KOPT-K1 (cell line): ENCODE measurements around the gene SLC9B2.

Experiments
- H3K27ac ChIP-seq: fragments of 200-600 bp; sonication (generic); 2 replicates; pipeline ENCODE4 v1.5.1; 2016; ENCODE audit warnings: antibody characterized with exemption, mild to moderate bottlenecking, low read depth, low read length; ENCODE audit not compliant: poor library complexity, severe bottlenecking
- H3K36me3 ChIP-seq: fragments of 200-600 bp; sonication (generic); 2 replicates; pipeline ENCODE4 v1.5.1; 2017; ENCODE audit warnings: antibody characterized with exemption, mild to moderate bottlenecking, low read length, moderate library complexity; ENCODE audit not compliant: insufficient read depth
- H3K9me3 ChIP-seq: fragments of 200-600 bp; sonication (generic); 2 replicates; pipeline ENCODE4 v1.5.1; 2017; ENCODE audit warnings: antibody characterized with exemption, low read length, mild to moderate bottlenecking; ENCODE audit not compliant: insufficient read depth, poor library complexity, severe bottlenecking

Gene SLC9B2

DNA sequence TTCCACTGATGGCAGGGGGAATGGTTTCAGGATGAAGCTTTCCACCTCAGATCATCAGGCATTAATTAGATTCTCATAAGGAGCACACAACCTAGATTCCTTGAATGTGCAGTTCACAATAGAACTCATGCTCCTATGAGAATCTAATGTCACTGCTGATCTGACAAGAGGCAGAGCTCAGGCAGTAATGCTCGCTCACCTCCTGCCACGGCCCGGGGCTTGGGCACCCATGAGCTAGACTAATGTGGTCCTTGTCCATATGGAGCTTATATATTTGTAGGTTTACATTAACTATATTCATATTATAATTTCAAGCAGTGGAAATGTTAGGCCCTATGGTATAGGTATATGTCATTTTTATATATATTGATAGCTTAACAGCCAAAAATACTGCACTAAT is 24.4 kb downstream of the SLC9B2 start:
- Histone ChIP-seq H3K27ac (no peak overlapping the region), H3K36me3 (peaks cover 27% of the 10 kb centered on the region), H3K9me3 (no peaks in the 10 kb centered on the region)

DNA sequence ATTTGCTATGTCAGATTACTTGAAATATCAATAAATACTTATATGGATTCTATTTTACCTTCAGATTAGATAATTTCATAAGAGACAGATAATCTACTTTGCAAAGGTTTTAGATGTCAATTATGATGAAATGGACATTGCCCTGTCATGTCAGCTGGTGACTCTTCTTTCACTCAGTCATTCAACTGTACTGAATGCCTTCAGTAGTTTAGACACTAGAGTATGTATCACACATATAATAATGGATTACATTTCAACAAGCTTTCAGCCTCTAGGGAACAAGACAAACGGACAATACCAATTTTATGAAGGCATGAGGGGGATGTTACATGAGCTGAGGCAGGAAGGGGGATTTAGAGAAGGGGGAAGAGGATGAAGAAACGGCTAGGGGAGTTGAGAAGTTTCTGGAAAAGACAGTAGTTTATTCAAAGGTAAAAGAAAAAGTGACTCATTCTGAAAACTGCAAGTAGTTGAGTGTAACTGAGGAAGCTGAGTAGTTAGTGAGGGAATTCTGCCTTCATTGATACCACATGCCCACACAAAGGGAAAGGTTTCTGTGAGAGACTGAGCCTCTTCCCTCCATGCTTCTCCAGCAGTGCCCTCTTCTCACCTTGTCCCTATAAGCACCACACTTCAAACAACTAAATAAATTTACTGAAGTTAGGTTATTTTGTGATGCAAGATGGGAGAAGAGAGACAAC is 25.7 kb downstream of the SLC9B2 start:
- H3K9me3 ChIP-seq, result no peaks in the 10 kb centered on the region
- peaks cover 39% of the 10 kb centered on the region for H3K36me3 ChIP-seq
- no peak overlapping the region for H3K27ac ChIP-seq

GRCh38 chr4:103046416-103047290 is 29.9 kb downstream of the SLC9B2 start:
- Histone ChIP-seq H3K27ac (no peak overlapping the region), H3K36me3 (peaks cover 71% of the 10 kb centered on the region), H3K9me3 (no peaks in the 10 kb centered on the region)

DNA sequence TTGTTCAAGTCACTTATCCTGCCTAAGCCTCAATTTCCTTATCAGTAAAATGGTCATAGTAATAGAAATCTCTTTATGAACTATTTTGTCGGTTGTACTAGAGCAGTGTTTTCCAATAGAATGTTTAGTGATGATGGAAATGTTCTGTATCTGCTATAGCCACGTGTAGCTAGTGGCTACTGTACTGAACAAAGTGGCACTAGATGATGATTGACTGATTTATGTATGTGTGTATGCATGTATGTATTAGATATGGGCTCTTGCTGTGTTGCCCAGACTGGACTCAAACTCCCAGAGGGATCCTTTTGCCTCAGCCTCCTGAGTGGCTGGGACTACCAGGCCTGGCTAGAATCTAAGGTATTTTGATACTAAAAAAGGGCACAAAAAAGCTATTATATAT is 32.4 kb downstream of the SLC9B2 start:
- Histone ChIP-seq H3K9me3 (no peaks in the 10 kb centered on the region), H3K36me3 (peaks cover 65% of the 10 kb centered on the region), H3K27ac (no peak overlapping the region)

GRCh38 chr4:103036169-103036568 is 40.4 kb downstream of the SLC9B2 start:
- Histone ChIP-seq H3K36me3 (peaks cover 17% of the 10 kb centered on the region), H3K27ac (no peak overlapping the region), H3K9me3 (no peaks in the 10 kb centered on the region)

DNA sequence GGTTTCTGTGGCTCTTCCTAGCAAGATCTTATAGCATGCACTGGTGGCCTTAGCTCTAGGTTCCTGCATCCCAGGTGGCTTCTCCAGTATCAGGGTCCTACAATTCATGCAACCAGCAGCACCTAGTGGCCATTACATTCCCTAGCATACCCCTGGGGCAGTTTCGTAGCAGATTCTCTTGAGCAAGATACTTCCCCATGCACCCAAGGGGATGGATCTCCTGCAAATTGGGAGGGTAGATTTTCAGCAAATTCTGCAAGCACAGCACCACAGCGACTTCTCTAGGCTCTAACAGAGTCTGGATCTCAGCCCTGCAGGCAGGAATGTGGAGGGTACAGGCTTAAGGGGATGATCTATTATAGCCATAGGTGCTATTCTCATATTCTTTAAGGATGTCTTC is 44.0 kb downstream of the SLC9B2 start:
- H3K36me3 ChIP-seq, result peaks cover 40% of the 10 kb centered on the region
- H3K27ac ChIP-seq, result no peak overlapping the region
- no peaks in the 10 kb centered on the region for H3K9me3 ChIP-seq

DNA sequence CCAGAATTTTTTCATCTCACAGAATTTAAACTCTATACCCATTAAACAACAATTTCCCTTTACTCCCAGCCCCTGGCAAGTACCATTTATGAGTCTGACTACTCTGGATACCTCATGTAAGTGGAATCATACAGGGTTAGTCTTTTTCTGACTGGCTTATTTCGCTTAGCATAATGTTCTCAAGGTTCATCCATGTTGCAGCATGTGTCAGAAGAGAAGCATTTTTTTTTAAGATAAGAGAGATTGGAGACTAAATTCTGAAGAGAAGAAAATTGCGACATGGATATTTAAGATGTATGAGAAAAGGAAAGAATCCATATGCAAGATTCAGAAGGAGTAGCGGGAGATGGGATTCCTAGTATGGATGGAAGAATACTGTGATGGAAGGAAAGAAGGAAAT is 45.8 kb downstream of the SLC9B2 start:
- peaks cover 36% of the 10 kb centered on the region for H3K36me3 ChIP-seq
- H3K27ac ChIP-seq, result no peak overlapping the region
- H3K9me3 ChIP-seq, result no peaks in the 10 kb centered on the region

GRCh38 chr4:103029300-103029699 is 47.3 kb downstream of the SLC9B2 start:
- Histone ChIP-seq H3K36me3 (peaks cover 31% of the 10 kb centered on the region), H3K27ac (no peak overlapping the region), H3K9me3 (no peaks in the 10 kb centered on the region)

- Histone ChIP-seq H3K36me3 (peaks cover 38% of the 10 kb centered on the region), H3K9me3 (no peaks in the 10 kb centered on the region), H3K27ac (no peak overlapping the region)
Measured at GRCh38 chr4:103026868-103027267, 49.7 kb downstream of the SLC9B2 start.

DNA sequence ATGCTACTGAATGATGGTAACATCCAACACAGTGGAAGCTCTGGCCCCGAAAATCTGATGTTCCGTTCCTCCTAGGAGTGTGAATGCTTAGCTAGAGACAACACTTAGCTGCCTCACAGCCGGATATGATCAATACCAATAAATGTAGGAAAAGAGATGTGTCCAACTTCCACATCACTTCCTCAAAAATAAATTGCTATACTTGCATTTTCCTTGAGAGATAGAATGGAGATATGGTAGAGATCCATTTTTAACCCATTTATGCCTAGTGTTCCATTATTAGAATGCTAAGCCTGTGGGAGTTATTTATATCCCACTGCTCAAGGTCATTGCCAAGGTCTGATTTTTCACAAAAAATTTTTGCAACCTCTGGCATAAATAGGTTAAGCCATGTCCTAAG is 51.6 kb downstream of the SLC9B2 start:
- no peak overlapping the region for H3K27ac ChIP-seq
- peaks cover 23% of the 10 kb centered on the region for H3K36me3 ChIP-seq
- no peaks in the 10 kb centered on the region for H3K9me3 ChIP-seq

- Histone ChIP-seq H3K27ac (no peak overlapping the region), H3K9me3 (no peaks in the 10 kb centered on the region), H3K36me3 (peaks cover 7% of the 10 kb centered on the region; the same call in 1 of the 2 replicates)
Measured at GRCh38 chr4:103021120-103021519, 55.4 kb downstream of the SLC9B2 start.

DNA sequence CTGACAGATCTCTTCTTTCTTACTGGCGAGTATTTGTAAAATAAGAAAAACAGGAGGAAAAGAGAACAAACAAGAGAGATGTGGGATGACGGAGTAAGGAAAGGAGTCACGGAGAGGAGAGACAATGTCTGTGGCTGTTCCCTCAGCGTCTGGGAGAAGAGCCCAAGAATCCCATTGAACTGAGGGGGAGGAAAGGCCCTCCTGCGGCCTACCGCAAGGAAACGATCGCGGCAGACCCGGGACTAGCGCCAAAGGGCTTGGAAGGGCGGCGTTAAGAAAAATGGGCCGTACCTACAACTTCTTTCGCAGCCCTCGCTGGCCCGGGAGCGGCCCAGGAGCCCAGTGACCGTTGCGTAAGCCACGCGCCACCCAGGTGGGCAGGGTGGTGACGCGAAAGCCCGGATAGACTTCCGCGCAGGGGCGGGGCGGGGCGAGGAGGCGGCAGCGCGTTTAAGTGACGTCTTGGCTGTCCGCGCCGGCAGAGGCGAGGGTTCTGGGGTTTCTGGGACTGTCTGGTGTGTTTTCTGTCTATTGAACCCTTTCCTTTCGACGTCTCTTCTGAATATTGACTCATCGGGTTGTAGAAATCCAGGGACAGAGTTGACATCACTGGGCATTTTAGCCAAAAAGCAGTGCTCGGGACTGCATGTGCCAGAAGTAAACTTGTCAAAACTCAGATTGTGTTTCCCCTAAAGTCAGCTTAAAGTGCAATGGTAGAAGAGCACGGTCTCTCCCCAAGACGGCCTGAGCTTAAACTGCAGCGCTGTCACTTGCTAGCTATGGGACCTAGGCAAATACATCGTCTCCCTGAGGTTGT is 57.0 kb downstream of the SLC9B2 start, which contains the start of gene SLC9B1:
SLC9B1 (minus strand) TSS at position 398 of the 817 bp plus-strand sequence. CDS start 27,994 bp downstream, outside the sequence.
- Histone ChIP-seq H3K27ac (peak within 1 kb of the TSS; percentile 77), H3K36me3 (peaks cover 7% of the 10 kb centered on the region; the same call in 1 of the 2 replicates), H3K9me3 (no peaks in the 10 kb centered on the region)

DNA sequence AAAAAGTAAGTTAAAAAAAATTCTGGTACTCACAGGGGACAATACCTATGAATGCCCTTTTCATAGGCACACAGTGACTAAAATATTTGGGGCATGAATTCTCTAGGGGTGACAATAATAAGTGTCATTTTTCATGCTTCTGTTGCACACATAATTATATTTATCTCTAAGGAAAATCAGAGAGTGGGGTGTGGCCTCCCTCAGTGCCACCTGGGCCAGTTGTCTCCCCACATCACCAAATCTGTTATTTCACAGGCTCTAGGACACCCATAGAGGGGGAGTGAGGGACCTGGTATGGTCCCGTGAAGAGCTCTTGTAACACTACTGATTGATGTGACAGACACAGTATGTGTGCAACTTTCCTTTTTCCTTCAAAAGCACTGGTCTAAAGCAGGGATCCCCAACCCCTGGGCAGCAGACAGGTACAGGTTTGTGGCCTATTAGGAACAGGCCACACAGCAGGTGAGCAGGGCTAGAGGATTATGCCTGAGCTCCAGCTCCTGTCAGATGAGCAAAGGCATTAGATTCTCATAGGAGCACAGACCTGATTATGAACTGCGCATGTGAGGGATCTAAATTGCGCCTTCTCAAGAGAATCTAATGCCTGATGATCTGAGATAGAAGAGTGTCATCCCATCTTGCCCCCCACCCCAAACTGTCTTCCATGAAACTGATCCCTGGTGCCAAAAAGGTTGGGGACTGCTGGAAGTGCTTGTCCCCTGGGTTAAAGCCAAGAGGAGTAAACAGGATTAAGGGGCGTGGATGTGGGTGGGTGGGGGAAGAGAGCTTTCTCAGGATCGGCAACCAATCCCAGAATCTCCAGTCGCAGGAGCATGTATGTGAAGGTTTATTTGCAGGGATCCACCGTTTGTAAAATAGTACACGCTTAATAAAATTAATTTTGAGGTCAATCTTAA is 57.9 kb downstream of the SLC9B2 start:
- Histone ChIP-seq H3K36me3 (peaks cover 4% of the 10 kb centered on the region; the same call in 1 of the 2 replicates), H3K9me3 (no peaks in the 10 kb centered on the region), H3K27ac (peak overlapping the region; percentile 77)

DNA sequence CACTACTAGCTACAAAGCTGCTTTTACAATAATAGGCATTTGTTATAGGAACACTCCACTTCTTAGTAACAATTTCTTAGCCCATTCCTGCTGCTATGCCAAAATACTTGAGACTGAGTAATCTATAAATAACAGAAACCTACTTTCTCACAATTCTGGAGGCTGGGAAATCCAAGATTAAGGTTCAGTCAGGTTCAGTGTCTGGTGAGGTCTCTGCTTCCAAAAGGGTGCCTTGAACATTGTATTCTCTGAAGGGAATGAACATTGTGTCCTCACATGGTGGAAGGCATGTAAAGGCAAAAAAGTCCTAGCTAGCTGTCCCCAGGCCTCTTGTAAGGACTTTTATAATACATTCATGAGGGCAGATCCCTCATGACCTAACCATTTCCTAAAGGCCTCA is 64.0 kb downstream of the SLC9B2 start:
- Histone ChIP-seq H3K9me3 (no peaks in the 10 kb centered on the region), H3K27ac (no peak overlapping the region), H3K36me3 (no peaks in the 10 kb centered on the region)
